GM21390 (cell line): Measurements from ENCODE around the gene INPP5J.
"Not testable (repeated sequence)": the region's sequence is repeated elsewhere in the genome, so short reads cannot be mapped to it uniquely, and the experiment has no call there.

ENCODE experiments used
- ATAC-seq: cut with Tn5 transposase; IDR thresholded peaks from one replicate; pipeline ENCODE4 v1.9.1; 2021; ENCODE audit not compliant: unreplicated experiment

The INPP5J gene

DNA sequence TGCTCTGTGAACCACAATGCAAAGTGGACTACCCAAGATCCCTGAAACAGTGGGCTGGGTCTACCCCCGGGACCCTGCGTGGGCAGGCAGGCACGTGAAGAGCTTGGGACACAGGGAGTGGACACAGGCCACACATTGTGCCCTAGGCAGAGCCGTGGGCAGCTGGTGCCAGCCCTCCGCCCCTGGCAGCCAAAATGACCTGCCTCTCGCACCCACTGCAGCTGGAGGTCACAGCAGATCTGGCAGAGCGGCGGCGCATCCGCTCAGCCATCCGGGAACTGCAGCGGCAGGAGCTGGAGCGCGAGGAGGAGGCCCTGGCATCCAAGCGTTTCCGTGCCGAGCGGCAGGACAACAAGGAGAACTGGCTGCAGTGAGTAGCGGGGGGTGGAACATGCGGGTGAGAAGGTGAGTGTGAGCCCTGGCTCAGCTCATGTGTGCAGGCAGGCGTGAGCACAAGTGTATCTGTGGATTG lies 35.0 kb upstream of the INPP5J start:
- no peak for ATAC-seq

DNA sequence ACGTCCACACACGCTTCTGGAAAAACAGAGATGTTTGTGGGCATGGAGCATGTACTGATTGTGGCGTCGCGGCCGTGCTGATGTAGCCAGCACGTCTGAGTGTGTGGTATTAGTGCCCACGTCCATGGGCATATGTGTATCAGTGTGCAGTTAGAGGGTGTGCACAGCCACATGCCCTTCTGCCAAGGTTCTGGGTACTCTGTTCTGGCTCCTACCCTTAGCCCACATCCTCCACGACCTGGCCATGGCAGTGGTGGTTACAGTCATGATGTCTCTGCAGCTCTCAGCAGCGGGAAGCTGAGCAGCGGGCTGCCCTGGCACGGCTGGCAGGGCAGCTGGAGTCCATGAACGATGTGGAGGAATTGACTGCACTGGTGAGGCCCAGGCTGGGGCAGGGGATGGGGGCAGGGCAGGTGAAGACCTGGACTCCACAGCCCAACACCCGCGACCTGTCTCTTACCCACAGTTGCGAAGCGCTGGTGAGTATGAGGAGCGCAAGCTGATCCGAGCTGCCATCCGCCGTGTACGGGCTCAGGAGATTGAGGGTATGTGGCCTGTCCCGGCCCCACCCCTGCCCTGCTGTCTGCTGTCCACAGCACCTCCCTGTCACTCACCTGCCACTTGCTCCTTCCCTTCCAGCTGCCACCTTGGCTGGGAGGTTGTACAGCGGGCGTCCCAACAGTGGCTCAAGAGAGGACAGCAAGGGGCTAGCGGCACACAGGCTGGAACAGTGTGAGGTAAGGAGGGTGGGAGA lies 34.4 kb upstream of the INPP5J start:
- no peak for ATAC-seq

DNA sequence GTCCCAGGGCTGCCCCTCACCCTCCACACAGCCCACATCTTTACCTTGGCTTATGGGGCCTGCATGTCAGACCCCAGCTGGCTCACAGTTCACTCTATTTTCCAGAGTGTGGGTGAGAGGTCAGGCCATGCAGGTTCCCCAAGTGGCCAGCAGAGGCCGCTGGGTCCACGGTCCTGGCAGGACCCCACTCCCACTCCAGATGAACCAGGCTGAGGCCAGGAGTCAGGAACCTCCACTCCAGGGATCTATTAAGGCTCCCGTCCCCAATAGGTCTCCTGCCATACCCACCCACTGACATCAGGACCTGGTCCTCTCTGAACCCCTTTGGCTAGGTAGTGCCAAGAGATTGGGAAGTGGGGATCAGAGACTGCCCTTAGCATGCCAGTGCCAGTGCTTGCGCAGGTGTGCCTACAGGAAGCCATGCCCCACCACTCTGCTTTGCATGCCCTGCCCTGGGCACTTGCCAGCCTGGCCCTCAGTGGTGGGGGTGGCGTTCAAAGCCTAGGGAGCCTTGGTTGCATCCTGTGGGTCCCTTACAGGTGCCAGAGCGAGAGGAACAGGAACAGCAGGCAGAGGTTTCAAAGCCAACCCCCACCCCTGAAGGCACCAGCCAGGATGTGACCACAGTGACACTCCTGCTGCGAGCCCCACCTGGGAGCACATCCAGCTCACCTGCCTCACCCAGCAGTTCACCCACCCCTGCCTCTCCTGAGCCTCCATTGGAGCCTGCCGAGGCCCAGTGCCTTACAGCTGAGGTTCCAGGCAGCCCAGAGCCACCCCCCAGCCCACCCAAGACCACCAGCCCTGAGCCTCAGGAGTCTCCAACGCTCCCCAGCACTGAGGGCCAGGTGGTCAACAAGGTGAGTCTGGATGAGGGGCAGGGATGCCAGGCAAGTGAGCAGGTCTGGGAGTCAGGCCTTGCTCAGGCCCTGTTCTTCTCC lies 33.3 kb upstream of the INPP5J start:
- no peak for ATAC-seq

DNA sequence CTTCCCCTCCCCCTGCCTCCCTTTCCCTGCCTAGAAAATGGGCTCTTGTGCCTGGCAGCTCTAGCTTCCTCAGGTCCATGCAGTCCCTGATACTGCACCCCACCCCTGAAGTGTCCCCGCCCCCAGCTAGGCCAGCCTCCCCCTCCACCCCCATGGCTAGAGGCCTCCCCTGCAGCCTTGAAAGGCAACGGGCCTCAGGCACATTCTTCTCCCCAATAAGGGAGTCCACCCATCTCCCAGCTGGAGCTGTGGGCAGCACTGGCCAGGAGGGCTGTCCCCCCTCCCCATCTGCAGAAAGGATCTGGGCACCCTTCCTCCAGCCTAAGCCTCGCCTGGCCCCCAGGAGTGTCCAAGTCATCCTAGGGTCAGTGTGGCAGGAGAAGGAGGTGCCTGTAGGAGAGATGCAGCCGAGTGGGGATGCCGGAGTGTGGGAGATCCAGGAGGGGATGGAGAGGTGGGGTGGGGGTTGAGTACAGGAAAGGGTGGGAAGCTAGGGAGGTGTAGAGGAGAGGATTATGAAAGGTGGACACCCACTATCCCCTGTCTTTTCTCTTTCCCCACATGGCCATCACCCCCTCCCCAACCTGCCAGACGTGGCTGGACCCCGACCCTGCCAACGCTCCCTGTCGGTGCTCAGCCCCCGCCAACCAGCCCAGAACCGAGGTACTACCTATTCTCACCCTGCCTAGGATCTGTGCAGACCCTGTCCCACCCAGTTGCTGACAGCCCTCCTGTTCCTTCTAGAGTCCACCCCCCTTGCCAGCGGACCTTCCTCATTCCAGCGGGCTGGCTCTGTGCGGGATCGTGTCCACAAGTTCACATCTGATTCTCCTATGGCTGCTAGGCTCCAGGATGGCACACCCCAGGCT lies 32.3 kb upstream of the INPP5J start:
- no peak for ATAC-seq

DNA sequence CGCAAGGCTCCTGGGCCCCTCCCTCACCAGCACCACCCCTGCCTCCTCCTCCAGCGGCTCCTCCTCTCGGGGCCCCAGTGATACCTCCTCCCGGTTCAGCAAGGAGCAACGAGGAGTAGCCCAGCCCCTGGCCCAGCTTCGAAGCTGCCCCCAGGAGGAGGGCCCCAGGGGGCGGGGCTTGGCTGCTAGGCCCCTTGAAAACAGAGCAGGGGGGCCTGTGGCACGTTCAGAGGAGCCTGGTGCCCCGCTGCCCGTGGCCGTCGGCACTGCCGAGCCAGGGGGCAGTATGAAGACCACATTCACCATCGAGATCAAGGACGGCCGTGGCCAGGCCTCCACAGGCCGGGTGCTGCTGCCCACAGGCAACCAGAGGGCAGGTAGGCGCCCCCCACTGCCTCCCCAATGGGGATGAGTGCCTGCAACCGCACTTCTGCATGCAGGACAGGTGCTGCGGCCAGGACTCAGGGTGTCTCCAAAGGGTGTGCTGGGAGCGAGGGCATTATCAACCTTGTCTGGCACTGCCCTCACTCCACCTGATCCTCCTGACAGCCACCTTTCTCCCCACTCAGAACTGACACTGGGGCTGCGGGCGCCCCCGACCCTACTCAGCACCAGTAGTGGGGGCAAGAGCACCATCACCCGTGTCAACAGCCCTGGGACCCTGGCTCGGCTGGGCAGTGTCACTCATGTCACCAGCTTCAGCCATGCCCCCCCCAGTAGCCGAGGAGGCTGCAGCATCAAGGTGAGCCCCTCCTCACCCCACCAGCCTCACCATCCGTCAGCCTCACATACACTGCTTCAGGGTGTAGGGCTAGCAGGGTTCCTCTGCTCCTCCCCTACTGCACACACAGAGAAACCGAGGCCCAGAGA lies 31.4 kb upstream of the INPP5J start:
- no peak for ATAC-seq

DNA sequence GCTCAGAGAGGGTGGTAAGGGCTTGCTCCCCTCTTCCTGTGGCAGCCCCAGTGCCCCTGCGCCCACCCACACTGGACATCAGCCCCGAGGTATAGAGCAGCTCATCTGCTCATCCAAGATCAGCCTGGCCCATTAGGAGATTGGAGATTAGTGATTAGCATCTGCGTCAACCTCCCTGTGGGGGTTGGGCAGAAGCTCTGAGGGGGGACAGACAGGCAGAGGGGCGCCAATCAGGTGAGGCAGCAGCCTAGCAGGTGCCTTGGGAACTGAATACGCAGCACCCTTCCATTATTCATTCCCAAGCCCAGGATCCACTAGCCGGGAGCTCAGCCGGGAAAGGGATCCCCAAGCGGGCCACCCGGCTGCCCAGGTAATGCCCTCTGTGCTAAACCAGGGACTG lies 30.6 kb upstream of the INPP5J start:
- no peak for ATAC-seq

DNA sequence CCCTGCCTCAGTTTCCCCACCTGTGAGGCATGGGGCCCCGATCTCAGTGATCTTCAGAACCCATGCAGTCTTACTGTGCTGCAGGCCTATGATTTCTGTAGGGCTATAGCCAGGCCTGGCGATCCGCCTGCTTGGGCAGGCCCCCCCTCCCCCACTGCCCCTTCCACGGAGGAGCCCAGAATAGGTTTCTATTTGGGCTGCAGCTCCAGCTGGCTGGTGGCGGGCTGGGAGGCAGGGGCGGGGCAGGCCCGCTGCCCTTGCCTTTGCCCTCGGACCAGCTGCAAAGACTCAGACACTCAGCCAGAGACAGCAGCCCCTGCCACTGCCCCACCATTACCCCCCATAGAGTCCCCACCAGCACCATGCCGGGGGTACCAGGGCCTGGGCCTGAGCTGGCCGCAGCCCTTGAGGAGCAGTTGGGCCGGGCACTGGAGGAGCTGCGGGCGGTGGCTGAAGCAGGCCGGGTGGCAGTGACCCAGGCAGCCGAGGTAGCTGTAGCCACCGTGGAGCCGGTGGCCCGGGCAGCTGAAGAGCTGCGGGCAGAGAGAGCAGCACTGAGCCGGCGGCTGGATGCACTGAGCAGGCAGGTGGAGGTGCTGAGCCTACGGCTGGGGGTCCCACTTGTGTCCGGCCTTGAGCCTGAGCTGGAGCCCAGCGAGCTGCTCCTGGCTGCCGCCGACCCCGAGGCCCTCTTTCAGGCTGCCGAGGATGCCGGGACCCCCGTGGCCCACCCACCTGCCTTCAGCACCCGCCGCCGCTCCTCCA lies 29.5 kb upstream of the INPP5J start:
- ATAC-seq, result no peak

DNA sequence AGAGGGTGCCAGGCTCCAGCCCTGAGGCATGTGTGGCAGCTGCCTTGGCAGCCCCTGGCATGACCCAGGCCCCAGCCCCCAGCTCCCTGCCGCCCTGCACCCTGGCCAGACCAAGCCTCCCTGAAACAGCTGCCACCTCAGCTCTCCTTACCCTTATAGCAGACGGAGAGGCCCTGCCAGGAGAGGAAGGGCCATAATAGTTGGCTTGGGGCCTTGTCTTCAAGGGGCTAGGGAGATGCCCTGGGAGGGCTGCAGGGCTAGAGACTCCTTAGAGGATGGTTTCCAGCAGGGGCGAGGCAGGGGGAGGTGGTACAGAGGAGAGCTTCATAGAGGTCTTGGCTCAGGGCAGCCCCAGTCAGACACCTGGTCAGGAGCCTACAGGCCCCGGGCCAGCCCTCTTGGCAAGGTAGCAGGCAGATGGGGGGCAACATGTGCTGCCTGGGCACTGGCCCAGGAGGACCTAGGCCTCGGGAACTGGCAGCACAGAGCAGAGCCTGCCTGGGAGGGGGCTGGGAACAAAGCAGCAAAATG lies 28.7 kb upstream of the INPP5J start:
- no peak for ATAC-seq

DNA sequence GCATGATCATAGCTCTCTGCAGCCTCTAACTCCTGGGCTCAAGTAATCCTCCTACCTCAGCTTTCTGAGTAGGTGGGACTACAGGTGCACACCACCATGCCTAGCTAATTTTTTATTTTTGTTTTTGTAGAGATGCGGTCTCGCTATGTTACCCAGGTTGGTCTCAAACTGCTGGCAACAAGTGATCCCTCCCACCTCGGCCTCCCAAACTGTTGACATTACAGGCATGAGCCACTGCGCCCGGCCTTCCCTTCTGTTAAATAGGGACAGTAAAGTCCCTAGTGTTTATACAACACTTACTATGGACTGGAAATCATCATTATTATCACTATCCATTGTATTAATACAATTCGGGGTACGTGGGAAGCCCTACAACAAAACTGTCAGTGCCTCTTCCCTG lies 28.0 kb upstream of the INPP5J start:
- no peak for ATAC-seq

DNA sequence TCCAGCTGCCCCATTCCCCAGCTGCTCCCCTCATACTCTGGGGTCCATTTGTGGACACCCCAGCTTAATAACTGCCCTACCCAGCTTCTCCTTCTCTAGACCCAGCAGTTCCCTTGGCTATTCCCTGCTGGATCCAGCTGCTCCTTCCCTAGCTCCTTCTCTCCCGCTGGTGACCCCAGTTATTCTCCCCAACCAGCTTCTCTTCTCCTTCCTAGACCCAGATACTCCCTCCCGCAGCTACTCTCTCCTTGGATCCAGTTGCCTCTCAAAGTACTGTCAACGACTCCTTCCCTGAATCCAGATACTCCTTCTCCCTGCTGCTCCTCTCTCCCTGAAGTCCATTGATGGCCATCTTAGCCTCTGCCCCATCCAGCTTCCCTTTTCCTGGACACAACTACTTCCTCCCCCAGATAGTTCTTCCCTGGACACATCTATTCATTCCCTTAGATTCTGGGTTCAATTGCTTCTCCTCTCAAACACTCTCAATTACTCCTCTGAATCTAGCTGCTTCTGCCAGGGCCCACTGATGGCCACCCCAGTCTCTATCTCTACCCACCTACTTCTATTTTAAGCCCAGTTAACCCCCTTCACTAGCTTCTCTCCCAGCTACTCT lies 27.0 kb upstream of the INPP5J start:
- ATAC-seq, result no peak

DNA sequence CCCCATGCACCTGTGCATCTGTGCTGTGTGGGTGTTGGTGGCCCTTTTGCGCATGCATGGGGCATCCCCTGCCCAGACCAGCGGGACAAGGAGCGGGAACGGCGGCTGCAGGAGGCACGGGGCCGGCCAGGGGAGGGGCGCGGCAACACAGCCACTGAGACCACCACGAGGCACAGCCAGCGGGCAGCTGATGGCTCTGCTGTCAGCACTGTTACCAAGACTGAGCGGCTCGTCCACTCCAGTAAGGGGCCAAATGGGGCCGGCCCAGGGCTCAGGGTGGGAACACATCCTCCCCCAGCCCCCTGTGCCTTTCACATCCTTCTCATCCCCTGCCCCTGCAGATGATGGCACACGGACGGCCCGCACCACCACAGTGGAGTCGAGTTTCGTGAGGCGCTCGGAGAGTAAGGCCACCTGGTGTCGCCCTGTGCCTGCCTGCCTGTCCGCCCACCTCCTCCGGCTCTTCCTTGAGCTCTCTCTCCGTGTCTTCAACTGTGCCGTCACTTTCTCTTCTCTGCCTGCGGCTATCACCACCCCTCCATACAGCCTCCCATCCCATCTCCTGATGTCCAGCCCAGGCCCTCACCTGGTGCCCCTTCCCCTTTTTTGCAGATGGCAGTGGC lies 26.0 kb upstream of the INPP5J start:
- no peak for ATAC-seq

DNA sequence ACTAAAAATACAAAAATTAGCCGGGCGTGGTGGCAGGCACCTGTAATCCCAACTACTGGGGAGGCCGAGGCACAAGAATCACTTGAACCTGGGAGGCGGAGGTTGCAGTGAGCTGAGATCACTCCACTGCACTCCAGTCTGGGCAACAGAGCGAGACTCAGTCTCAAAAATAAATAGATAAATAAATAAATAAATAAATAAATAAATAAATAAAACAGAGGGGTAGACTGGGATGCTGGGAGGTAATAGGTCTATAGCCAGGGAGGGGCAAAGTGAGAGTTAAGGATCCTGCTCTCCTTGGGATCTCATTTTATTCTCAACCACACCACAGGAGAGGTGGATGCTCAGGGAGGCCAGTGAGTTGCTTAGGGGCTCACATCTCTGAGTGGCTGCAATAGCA lies 25.2 kb upstream of the INPP5J start:
- ATAC-seq, result not testable (repeated sequence)

DNA sequence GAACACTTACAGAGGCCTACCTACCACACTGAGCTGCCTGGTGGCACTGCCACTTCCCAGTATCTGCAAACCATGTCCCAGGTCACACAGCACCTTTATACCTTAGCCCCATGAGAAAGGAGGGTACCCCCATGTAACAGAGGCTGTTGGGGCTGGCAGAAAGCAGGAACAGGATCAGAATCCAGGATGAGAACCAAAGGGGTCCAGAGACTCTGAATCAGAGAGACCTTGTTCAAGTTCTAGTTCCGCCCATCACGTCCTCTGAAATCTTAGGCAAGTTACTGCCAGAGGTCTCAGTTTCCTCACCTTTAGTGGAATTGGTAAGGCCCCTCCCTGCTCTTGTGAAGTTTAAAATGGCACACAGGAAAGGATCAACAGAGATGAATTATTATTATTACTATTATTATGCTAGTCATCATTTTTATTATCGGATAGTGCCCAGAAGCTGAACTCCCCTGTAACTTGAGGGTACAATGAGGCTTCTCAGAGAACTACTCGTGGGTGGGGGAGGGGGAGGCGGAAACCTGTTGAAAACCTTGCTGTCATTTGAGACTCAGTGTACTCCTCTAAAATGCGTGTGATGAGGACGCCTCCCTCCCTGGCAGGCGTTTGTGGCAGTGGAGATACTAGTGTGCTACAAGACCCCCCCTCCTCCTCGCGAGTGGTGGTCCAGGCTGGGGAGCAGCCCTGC lies 24.7 kb upstream of the INPP5J start:
- ATAC-seq, result no peak

DNA sequence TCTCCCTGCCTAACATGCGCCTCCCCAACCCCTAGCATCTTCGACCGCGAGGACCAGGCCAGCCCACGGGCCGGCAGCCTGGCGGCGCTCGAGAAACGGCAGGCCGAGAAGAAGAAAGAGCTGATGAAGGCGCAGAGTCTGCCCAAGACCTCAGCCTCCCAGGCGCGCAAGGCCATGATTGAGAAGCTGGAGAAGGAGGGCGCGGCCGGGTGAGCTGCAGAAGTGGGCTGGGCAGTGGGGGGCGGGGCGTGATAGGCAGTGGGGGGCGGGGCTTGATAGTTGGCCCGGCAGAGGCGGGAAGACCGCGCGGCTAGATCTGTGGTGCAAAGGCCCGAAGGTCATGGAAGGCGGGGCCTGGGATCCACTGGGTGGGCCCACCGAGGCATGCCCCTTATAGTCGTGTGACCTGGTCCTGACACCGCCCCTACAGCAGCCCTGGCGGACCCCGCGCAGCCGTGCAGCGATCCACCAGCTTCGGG lies 24.1 kb upstream of the INPP5J start:
- no peak for ATAC-seq

DNA sequence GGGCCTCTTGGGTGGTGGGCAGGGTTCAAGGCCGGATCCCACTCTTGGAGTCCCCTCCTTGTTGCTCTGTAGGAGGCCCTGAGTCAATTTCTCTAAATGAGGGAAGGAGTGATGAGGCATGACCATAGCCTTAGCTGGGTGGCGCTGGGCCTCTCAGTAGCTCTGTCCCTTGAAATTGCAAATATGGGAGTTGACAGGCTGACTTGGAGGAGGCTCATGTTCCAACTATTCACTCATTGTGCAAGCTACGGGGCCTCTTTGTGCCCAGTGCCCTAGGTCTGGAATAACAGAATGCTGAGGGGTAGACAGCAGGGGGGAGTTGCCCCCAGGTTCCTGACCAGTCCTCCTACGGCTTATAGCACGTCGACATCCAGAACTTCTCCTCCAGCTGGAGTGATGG lies 23.4 kb upstream of the INPP5J start:
- no peak for ATAC-seq

DNA sequence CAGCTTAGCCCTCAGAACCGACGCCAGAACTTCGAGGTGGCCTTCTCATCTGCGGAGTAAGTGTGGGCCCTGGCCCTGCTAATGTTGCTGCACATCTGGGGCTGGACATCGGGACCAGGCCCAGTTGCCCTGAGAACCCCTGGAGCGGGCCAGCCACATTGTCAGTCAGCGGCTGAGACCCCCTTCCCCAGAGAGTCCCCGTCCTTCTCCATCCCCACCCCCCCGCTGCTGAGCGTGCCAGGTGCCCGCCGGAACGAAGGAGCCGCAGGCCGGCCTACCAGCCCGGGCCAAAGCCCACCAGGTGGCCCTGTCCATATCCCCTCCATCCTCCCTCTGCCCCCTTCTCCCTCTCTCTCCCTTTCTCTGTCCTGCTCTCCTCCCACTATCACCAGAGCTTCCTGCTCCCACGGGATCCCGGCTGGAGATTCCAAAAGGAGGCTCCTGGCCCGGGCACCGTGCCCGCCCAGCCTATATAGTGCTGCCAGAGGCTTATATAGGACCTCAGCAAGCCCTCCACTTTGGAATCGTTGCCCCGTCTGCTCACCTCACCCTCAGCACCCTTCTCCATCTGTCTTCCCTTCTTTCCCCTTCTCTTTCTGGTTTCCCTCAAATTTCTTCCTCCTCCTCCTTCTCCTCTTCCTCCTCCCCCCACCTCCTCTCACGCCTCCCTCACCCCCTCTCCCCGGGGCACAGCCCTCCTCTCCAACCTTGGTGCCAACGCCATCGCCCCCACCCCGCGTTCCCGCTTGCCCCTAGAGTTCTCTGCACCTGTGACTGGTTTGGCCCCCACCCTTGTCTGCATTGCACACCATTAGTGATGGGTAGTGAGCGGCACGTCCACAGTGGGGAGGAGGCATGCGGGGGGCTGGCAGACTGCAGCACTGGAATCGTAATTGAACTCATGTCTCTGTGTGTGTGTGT lies 22.7 kb upstream of the INPP5J start:
- no peak for ATAC-seq
